Heart right ventricle (tissue), 16 donors: Measurements from ENCODE around the gene PTPRM. TPM values are rescaled to one million over a fixed set of nuclear protein-coding genes. Genes with fewer than 3 reads are reported as not detected.

ENCODE experiments used
- ATAC-seq, 8 donors: fragments of 200-7000 bp; cut with Tn5 transposase; one replicate each; pipeline ENCODE4 v1.9.1; 2020; ENCODE audit warnings: mild to moderate bottlenecking in 8 of 8, moderate library complexity in 8 of 8, moderate number of reproducible peaks in 1 of 8
- DNase-seq, 2 donors: peaks; one replicate each; pipeline ENCODE4 v3.0.0-alpha.2; 2020
- H3K27ac ChIP-seq, 10 donors: fragments of 200-600 bp; sonication (generic) in 2 of 10; one replicate each; pipeline versions ENCODE4 v1.5.0 to v1.8.0; 2020 to 2022; ENCODE audit warnings: mild to moderate bottlenecking in 3 of 10
- H3K27me3 ChIP-seq, 7 donors: fragments of 200-600 bp; one replicate each; pipeline ENCODE4 v1.8.0; 2021 to 2022; ENCODE audit warnings: mild to moderate bottlenecking in 2 of 7
- H3K36me3 ChIP-seq, 9 donors: fragments of 200-600 bp; sonication (generic) in 1 of 9; one replicate each; pipeline versions ENCODE4 v1.5.0 to v1.8.0; 2020 to 2022; ENCODE audit warnings: mild to moderate bottlenecking in 2 of 9
- H3K4me1 ChIP-seq, 9 donors: fragments of 200-600 bp; sonication (generic) in 1 of 9; one replicate each; pipeline versions ENCODE4 v1.5.0 to v1.8.0; 2020 to 2022; ENCODE audit warnings: mild to moderate bottlenecking in 4 of 9
- H3K4me3 ChIP-seq, 10 donors: fragments of 200-600 bp; sonication (generic) in 2 of 10; one replicate each; pipeline versions ENCODE4 v1.5.0 to v1.8.0; 2020 to 2022; ENCODE audit warnings: mild to moderate bottlenecking in 7 of 10, moderate library complexity in 2 of 10
- H3K9me3 ChIP-seq, 11 donors: fragments of 200-600 bp in 10 of 11; sonication (generic) in 2 of 11; one replicate each; pipeline versions ENCODE4 v1.5.0 to v1.8.0; 2013 to 2022; ENCODE audit warnings: mild to moderate bottlenecking in 2 of 11, control low read depth in 1 of 11, moderate library complexity in 1 of 11
- CTCF ChIP-seq, 9 donors: fragments of 200-600 bp; sonication (generic) in 2 of 9; IDR thresholded peaks; one replicate each; pipeline versions ENCODE4 v1.5.0 to v1.8.0; 2021 to 2022; ENCODE audit warnings: antibody characterized with exemption in 9 of 9, mild to moderate bottlenecking in 5 of 9, moderate library complexity in 1 of 9
- WGBS, 2 donors: extraction: QIAGEN DNeasy Blood & Tissue Kit; methylation state at CpG; one replicate each; pipeline ENCODE4 v1.1.7; 2013; ENCODE audit warnings: inconsistent platforms in 1 of 2; 5-methylcytosine and 5-hydroxymethylcytosine counted together
- intact Hi-C, 10 donors: fragments of 100-400 bp; cut with DNase I; formaldehyde crosslinking; loops; one replicate each; pipeline versions ENCODE4 v1.11.1 to v1.14.2; 2022
- polyA plus RNA-seq, 2 donors: library from polyadenylated mRNA; stranded (reverse); fragments of 200-250 nt; gene quantifications; one replicate each; pipeline ENCODE4 v1.2.3, GENCODE V29; 2013
- total RNA-seq, 10 donors: library from RNA; stranded (reverse); fragmentation: NEBNext Ultra II Directional in 3 of 10; extraction: Animal tissue kit (Norgen Biotek cat#: 25700) in 3 of 10; gene quantifications; one replicate each; pipeline versions ENCODE4 v1.2.1 to v1.2.4, GENCODE V29; 2021 to 2023
- donor health status: Arrhythmogenic right ventricular cardiomyopathy.
- donor health status: ischemic (EF 13 %, LVEDD 7.1; RV severe dilation, severe dysfunction).
- donor health status: healthy with polysubstance abuse.
- donor health status: DM: no; HTN: yes; CAD: no.
- donor health status: DM: no; HTN: no; CAD: no.
- donor health status: ischemic (EF 25% LVEDD 6.9; RV normal size, moderate dysfunction).
- donor health status: ischemic (EF 25% LVEDD 5.7; RV mildly dilated, moderate dysfunction).
- donor health status: healthy.
- donor health status: DM: yes; HTN: yes; CAD: no.
- donor health status: Ischemic cardiomyopathy.
- donor health status: ischemic (EF 35%, LVEDD 5.7; RV mildly dilated, moderate dysfunction).
- donor health status: nonischemic (EF 11% LVEDD 7.7; RV severe dilation, severe dysfunction).
- donor health status: DM: yes; HTN: yes; CAD: no.
- donor health status: PGD.
- donor health status: ischemic (EF 29% LVEDD 5.4; RV normal size, mild dysfunction).
- donor health status: nonischemic (EF 23%, LVEDD 6.1; RV moderate dilation, normal function).

The PTPRM gene
- total and polyA plus RNA-seq, 12 donors = 81.7 to 170 (median 132) TPM

DNA sequence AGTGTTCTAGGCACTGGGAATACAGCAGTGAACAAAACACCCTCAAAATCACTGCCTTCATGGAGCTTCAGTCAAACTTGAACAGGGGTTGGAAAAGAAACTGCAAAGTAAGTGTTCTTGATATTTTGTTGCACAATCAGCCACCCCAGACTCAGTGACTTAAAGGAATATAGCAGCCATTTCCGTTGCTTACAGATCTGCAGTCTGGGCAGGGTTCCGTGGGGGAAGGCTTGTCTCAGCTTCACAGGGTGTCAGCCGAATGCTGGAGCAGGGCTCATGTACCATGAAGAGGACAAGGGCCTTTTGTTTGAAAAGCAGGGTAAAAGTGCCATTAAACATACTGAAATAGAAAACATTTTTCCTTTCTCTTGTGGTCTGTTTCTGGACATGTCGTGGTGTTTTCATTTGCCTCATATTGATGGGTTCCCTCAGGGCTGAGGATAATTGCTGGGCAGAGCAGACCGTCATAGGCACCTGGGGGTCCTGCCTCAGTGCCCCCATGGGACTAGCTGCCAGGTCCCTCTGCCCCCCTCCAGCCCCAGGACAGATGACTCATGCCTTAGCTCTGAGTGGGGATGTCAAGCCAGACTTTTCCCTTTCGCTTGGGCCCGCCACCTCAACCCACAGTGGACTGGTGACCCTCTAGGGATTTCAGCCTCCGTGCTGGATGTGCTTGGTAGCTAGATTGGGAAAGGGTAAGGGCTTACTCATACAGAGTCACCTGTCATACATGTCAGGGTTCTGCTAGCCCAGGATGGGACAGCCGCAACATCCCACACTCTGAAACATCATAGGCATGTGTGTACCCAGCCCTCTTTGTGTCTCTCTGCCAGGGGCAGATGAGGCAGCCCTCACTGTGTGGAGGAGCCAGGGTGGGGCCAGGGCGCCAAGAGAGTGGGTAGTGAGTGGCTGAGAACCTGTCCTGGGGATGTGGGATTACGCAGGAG is 96.5 kb downstream of the PTPRM start:
- ATAC-seq (peak in 3 of 8 donors; percentile 23 to 49 (median 25)), DNase-seq (no peak)
- H3K4me1 ChIP-seq = peaks cover 0 to 85% (median 50%) of the 10 kb centered on the region in 9 donors
- H3K36me3 ChIP-seq = peaks cover 0 to 10% (median 0%) of the 10 kb centered on the region in 9 donors
- no peaks in the 10 kb centered on the region for H3K27me3 ChIP-seq
- no peak for TF ChIP-seq CTCF (IDR thresholded peaks at IDR 0.05)
- no peaks in the 10 kb centered on the region for H3K9me3 ChIP-seq
- intact Hi-C loops = no loop called here
- H3K4me3 ChIP-seq = no peak overlapping the region
- peak overlapping the region in 3 of 10 donors; percentile 29 to 46 (median 44) for H3K27ac ChIP-seq
- WGBS, 2 donors = 91 to 94% methylated on average over 11 of the region's 11 CpGs

- Histone ChIP-seq H3K9me3 (no peaks in the 10 kb centered on the region), H3K4me1 (peaks cover 0 to 79% (median 46%) of the 10 kb centered on the region in 9 donors), H3K4me3 (no peak overlapping the region), H3K27ac (no peak overlapping the region), H3K27me3 (no peaks in the 10 kb centered on the region), H3K36me3 (peaks cover 0 to 10% (median 0%) of the 10 kb centered on the region in 9 donors)
- no peak for TF ChIP-seq CTCF (IDR thresholded peaks at IDR 0.05)
- WGBS, 2 donors = 73 to 85% methylated on average over 4 of the region's 4 CpGs
- ATAC-seq (no peak), DNase-seq (no peak)
- intact Hi-C loops = no loop called here
Measured at GRCh38 chr18:7666195-7666776, 99.2 kb downstream of the PTPRM start.

DNA sequence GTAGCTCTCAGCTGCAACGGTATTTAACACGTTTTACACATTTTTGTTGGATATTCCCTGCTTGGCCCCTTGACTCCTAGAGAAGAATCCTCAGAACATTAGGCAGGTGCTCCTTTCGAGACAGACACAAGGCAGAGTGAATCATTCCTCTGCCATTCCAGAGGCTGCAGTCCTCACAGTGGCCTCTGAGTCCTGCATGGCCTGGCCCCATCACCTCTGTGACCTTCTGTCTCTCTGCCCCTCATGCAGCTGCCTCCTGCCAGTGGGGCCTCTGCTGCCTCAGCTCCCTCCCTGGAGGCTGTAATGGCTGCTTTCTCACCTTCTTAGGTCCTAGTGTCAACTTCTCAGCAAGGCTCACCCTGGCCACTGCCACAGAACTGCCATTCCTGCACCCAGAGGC is 101.3 kb downstream of the PTPRM start:
- H3K27ac ChIP-seq = peak overlapping the region in 1 of 10 donors; percentile 41
- no peaks in the 10 kb centered on the region for H3K9me3 ChIP-seq
- no peaks in the 10 kb centered on the region for H3K36me3 ChIP-seq
- no peak overlapping the region for H3K4me3 ChIP-seq
- TF ChIP-seq CTCF (IDR thresholded peaks at IDR 0.05) = no peak
- WGBS, 2 donors = 91 to 93% methylated on average over 3 of the region's 3 CpGs
- intact Hi-C loops = no loop called here
- ATAC-seq (no peak), DNase-seq (no peak)
- peaks cover 0 to 78% (median 53%) of the 10 kb centered on the region in 9 donors for H3K4me1 ChIP-seq
- H3K27me3 ChIP-seq = no peaks in the 10 kb centered on the region

GRCh38 chr18:7669361-7669760 is 102.2 kb downstream of the PTPRM start:
- DNase-seq (no peak), ATAC-seq (peak in 1 of 8 donors; percentile 16)
- intact Hi-C loops = no loop called here
- 48 to 57% methylated on average over 3 of the region's 3 CpGs for whole genome bisulfite sequencing, 2 donors
- peak overlapping the region in 1 of 10 donors; percentile 41 for H3K27ac ChIP-seq
- TF ChIP-seq CTCF (IDR thresholded peaks at IDR 0.05) = no peak
- H3K4me1 ChIP-seq = peaks cover 0 to 78% (median 55%) of the 10 kb centered on the region in 9 donors
- H3K36me3 ChIP-seq = no peaks in the 10 kb centered on the region
- no peak overlapping the region for H3K4me3 ChIP-seq
- H3K27me3 ChIP-seq = no peaks in the 10 kb centered on the region
- no peaks in the 10 kb centered on the region for H3K9me3 ChIP-seq
